ENCODE data around the gene MGMT. TPM values are rescaled to one million over a fixed set of nuclear protein-coding genes. Genes with fewer than 3 reads are reported as not detected.

MGMT gene
- total RNA-seq, 2 donors from 2014 or later, result 18.3 to 25.5 TPM

GRCh38 chr10:129815898-129816655, 349.0 kb downstream of the MGMT start:
- Histone ChIP-seq H3K4me1 (ENCODE audit: control insufficient read depth in 1 of 2, low read depth in 2 of 2) (no peaks in the 10 kb centered on the region), H3K36me3 (no peaks in the 10 kb centered on the region), H3K9me3 (no peaks in the 10 kb centered on the region), H3K27me3 (replicated peaks; ENCODE audit: insufficient read depth) (no peaks in the 10 kb centered on the region), H3K27ac (no peak overlapping the region), H3K4me3 (no peak overlapping the region)
- DNase-seq (ENCODE audit: low spot score), result no peak
- ATAC-seq (ENCODE audit: insufficient number of reproducible peaks, low FRiP score, low read depth), result no peak
- TF ChIP-seq CTCF (IDR thresholded peaks at IDR 0.05), result no peak

GRCh38 chr10:129816656-129817045, 349.6 kb downstream of the MGMT start:
- Histone ChIP-seq H3K27me3 (replicated peaks; ENCODE audit: insufficient read depth) (no peaks in the 10 kb centered on the region), H3K36me3 (no peaks in the 10 kb centered on the region), H3K4me1 (ENCODE audit: control insufficient read depth in 1 of 2, low read depth in 2 of 2) (no peaks in the 10 kb centered on the region), H3K4me3 (no peak overlapping the region), H3K27ac (no peak overlapping the region), H3K9me3 (no peaks in the 10 kb centered on the region)
- DNase-seq (ENCODE audit: low spot score) (no peak), ATAC-seq (ENCODE audit: insufficient number of reproducible peaks, low FRiP score, low read depth) (no peak)
- TF ChIP-seq CTCF (IDR thresholded peaks at IDR 0.05), result no peak
